ENCODE measurements around the gene STXBP6.

DNA sequence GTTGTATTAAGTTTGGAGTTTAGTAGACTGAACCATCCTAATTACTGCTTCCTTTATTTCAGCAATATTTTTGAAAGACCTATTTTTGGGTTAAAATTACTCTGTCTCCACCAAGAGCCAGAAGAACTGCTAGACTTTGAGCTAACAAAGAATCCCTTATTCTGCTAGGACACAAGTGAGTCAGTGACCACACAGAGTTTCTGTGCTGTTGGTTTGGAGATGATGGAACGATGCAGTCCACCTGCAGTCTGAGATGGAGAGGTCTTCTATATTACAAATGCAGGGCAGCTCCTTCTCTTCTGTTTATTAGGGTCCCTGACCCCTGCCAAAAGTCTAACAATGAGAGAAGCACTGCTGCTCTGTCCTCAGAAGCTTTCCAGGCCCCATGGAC lies 6.7 kb upstream of the STXBP6 start:
- TF ChIP-seq, protein P1, sequence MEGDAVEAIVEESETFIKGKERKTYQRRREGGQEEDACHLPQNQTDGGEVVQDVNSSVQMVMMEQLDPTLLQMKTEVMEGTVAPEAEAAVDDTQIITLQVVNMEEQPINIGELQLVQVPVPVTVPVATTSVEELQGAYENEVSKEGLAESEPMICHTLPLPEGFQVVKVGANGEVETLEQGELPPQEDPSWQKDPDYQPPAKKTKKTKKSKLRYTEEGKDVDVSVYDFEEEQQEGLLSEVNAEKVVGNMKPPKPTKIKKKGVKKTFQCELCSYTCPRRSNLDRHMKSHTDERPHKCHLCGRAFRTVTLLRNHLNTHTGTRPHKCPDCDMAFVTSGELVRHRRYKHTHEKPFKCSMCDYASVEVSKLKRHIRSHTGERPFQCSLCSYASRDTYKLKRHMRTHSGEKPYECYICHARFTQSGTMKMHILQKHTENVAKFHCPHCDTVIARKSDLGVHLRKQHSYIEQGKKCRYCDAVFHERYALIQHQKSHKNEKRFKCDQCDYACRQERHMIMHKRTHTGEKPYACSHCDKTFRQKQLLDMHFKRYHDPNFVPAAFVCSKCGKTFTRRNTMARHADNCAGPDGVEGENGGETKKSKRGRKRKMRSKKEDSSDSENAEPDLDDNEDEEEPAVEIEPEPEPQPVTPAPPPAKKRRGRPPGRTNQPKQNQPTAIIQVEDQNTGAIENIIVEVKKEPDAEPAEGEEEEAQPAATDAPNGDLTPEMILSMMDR (IDR thresholded peaks at IDR 0.05) = no peak
- TF ChIP-seq POLR2A (IDR thresholded peaks at IDR 0.05) = no peak

Measured in body of pancreas (tissue), 4 donors.